NT2/D1 (cell line): ENCODE measurements around the gene EIF2AK2.

Source experiments
- DNase-seq: peaks from one replicate; pipeline ENCODE4 v3.0.0-alpha.2; 2011; ENCODE audit warnings: low read depth, low spot score
- H3K27me3 ChIP-seq: 2 replicates; pipeline ENCODE4 v1.6.0; 2011; ENCODE audit warnings: mild to moderate bottlenecking; ENCODE audit not compliant: insufficient read length, insufficient read depth
- H3K36me3 ChIP-seq: 2 replicates; pipeline ENCODE4 v1.6.1; 2011; ENCODE audit warnings: mild to moderate bottlenecking, low read length, mixed read lengths; ENCODE audit not compliant: insufficient read depth, insufficient read length
- H3K4me1 ChIP-seq: 2 replicates; pipeline ENCODE4 v1.5.1; 2011; ENCODE audit not compliant: insufficient read depth, insufficient read length
- H3K4me3 ChIP-seq: 2 replicates; pipeline ENCODE4 v1.5.1; 2011; ENCODE audit warnings: low read depth; ENCODE audit not compliant: insufficient read length
- H3K9ac ChIP-seq: 2 replicates; pipeline ENCODE4 v1.6.0; 2011; ENCODE audit warnings: low read depth; ENCODE audit not compliant: insufficient read length
- H3K9me3 ChIP-seq: 2 replicates; pipeline ENCODE4 v1.5.1; 2011; ENCODE audit warnings: mild to moderate bottlenecking, low read length; ENCODE audit not compliant: insufficient read depth
- SUZ12 ChIP-seq: IDR thresholded peaks from 2 replicates; pipeline ENCODE4 v1.6.1; 2011; ENCODE audit not compliant: insufficient read length, insufficient read depth; ENCODE audit errors: extremely low read depth
- YY1 ChIP-seq: IDR thresholded peaks from 2 replicates; pipeline ENCODE4 v1.6.1; 2011; ENCODE audit not compliant: insufficient read length, insufficient read depth
- ZNF274 ChIP-seq: IDR thresholded peaks from 2 replicates; pipeline ENCODE4 v1.6.1; 2011; ENCODE audit warnings: mild to moderate bottlenecking, low read depth, low read length

EIF2AK2 gene

DNA sequence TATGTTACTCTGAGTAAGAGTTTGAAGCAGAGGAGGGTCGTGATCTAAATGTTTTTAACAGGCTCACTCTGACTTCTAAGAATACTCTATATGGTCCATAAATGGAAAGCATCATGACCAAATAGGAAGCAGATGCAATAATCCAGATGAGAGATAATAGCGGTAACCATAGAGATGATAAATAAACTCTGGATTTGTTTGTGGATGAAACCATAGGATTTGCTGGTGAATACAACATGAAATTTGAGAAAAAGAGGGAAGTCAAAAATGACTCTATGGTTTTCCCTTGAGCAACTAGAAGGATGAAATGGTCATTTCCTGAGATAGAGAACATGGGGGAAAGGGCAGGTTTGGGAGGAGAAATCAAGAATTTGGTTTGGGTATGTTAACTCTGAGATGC is 76.5 kb downstream of the EIF2AK2 start:
- Histone ChIP-seq H3K4me3 (no peak overlapping the region), H3K9me3 (no peaks in the 10 kb centered on the region), H3K4me1 (no peaks in the 10 kb centered on the region), H3K36me3 (peaks cover 26% of the 10 kb centered on the region), H3K9ac (no peak overlapping the region), H3K27me3 (no peaks in the 10 kb centered on the region)
- no peak for DNase-seq
- TF ChIP-seq YY1 (no peak), ZNF274 (no peak), SUZ12 (no peak)

GRCh38 chr2:37070931-37071330 is 85.8 kb downstream of the EIF2AK2 start:
- Histone ChIP-seq H3K4me1 (no peaks in the 10 kb centered on the region), H3K27me3 (no peaks in the 10 kb centered on the region), H3K9me3 (no peaks in the 10 kb centered on the region), H3K36me3 (peaks cover 18% of the 10 kb centered on the region), H3K4me3 (no peak overlapping the region), H3K9ac (no peak overlapping the region)
- TF ChIP-seq YY1, result no peak
- TF ChIP-seq ZNF274, result no peak
- TF ChIP-seq SUZ12, result no peak
- DNase-seq, result no peak

DNA sequence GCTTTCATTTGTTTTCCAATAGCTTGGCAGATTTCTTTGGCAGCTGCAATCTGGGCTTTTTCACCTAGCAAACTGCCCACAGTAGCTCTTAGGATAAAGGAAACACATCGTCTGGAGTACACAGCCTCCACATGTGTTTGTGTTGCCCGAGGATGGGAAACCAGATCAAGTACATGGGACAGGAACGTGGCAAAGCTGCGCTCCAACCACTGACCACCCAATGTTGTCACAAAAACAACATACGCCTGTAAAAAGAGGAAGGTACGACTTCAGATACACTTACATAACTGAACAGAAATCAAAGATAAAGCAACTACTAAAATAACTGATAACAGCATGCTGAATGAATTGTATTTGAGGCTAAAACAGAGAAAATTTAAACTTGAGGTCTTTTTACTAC is 88.1 kb downstream of the EIF2AK2 start:
- Histone ChIP-seq H3K9ac (no peak overlapping the region), H3K27me3 (no peaks in the 10 kb centered on the region), H3K9me3 (no peaks in the 10 kb centered on the region), H3K4me1 (no peaks in the 10 kb centered on the region), H3K36me3 (peaks cover 26% of the 10 kb centered on the region), H3K4me3 (no peak overlapping the region)
- TF ChIP-seq YY1 (no peak), SUZ12 (no peak), ZNF274 (no peak)
- no peak for DNase-seq

DNA sequence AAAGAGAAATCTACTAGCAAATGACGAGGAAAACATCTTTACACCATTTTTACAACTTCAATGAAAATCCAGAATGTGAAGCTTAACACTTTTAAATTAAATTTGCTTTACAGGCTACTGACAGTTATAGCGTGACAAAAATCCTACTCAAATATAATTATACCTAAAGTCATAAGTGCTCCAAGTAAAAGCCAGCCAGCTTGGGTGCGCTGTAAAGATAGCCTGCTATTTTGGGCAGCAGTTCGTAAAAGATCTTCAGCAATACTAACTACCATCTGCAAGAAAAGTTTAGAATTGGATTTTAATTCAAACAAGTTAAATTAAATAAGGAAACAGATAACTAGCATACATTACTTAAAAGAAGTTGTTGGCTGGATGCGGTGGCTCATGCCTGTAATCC is 95.0 kb downstream of the EIF2AK2 start:
- Histone ChIP-seq H3K4me1 (no peaks in the 10 kb centered on the region), H3K9me3 (no peaks in the 10 kb centered on the region), H3K4me3 (no peak overlapping the region), H3K27me3 (no peaks in the 10 kb centered on the region), H3K9ac (no peak overlapping the region), H3K36me3 (peaks cover 23% of the 10 kb centered on the region)
- DNase-seq, result no peak
- TF ChIP-seq ZNF274 (no peak), YY1 (no peak), SUZ12 (no peak)

DNA sequence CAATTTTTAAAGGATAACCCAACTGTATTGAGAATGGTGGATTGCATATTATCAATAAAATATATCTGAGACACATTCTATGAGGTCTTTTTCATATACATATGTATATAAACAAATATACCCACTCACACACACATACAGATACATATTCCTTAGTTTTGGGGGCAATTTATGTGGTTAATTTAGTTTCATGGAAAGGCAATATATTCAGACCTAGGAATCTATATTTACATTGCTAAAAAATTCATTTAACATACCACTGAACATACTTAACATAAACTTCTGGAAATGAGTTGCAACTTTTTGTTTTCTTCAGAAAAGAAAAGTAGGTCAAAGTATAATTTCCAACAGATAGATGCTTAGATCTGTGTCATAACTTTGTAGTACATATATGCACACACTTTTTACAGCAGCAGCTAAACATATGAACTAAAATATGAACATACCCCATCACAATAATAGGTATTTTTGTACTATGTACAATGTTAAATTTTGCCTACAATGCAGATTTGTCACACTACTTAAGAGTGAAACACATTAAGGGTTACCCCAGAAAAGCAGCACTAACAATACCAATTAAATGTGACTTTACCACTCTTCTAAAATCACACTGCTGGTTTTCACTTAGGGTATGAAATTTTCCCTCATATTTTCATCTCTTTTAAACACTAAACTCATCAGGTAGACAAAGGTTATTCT is 95.6 kb downstream of the EIF2AK2 start:
- H3K9ac ChIP-seq, result no peak overlapping the region
- H3K4me1 ChIP-seq, result no peaks in the 10 kb centered on the region
- no peaks in the 10 kb centered on the region for H3K27me3 ChIP-seq
- peaks cover 29% of the 10 kb centered on the region for H3K36me3 ChIP-seq
- no peak overlapping the region for H3K4me3 ChIP-seq
- no peaks in the 10 kb centered on the region for H3K9me3 ChIP-seq
- TF ChIP-seq YY1 (no peak), ZNF274 (no peak), SUZ12 (no peak)
- no peak for DNase-seq

GRCh38 chr2:37060446-37060845 is 96.3 kb downstream of the EIF2AK2 start:
- no peak for DNase-seq
- no peak for TF ChIP-seq SUZ12
- no peak for TF ChIP-seq YY1
- no peak for TF ChIP-seq ZNF274
- Histone ChIP-seq H3K4me3 (no peak overlapping the region), H3K4me1 (no peaks in the 10 kb centered on the region), H3K27me3 (no peaks in the 10 kb centered on the region), H3K9ac (no peak overlapping the region), H3K9me3 (no peaks in the 10 kb centered on the region), H3K36me3 (peaks cover 29% of the 10 kb centered on the region)

DNA sequence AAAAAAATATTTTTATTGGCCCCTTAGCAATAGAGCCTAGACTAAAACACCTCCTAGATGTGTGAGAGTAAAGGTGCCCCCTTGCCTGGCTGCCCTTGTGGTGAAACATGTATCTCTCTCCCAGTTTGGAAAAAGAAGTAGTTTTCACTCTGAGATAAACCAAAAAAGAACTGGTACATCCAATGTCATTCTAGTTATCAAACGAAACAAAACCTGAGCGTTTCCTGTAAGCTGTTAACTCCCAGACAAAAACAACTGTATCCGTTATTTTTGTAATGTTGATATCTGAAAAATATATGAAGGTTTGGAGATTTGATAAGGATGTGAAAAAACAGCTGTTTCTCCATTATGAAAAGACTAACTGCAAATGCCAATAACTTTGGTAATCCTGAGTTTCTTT is 96.9 kb downstream of the EIF2AK2 start:
- Histone ChIP-seq H3K27me3 (no peaks in the 10 kb centered on the region), H3K9me3 (no peaks in the 10 kb centered on the region), H3K9ac (no peak overlapping the region), H3K4me1 (no peaks in the 10 kb centered on the region), H3K4me3 (no peak overlapping the region), H3K36me3 (peaks cover 25% of the 10 kb centered on the region)
- TF ChIP-seq ZNF274 (no peak), SUZ12 (no peak), YY1 (no peak)
- no peak for DNase-seq
